ENCODE data around the gene PLEKHH1.

The PLEKHH1 gene

DNA sequence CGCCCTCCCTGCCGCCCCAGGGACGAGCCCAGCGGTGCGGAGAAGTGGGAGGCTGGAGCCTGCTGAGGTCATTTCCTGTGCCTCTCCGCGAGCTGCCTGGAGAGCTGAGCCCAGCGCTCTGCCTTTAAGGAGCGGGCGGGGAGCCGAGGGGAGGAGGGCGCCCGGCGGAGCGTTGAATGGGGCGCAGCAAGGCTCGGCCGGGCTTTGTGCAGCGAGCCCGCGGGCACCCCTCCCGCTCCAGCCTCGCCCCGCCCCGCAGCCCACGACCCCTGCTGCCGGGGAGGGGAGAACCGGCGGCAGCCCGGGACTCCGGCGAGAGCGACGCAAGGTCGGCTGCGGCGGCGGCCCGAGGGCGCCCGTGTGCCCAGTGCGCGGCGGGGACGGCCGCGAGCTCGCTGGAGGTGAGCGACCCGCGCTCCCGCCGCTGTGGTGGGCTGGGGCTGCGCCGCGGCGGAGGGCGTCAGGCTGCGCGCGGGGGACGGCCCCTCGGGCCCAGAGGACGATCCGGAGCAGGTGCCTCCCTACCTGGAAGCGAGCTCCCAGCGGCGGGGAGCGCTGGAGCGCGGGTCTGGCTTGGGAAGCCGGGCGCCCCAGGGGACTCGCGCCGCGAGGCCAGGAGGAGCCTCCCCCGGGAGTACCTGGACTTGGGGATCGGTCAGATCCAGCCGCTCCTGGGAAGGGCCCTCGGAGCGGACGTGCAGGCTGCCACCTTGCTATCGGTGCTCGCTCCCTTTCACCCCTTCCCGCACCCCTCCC lies at the start of gene PLEKHH1:
PLEKHH1 (plus strand) TSS at position 293 of the 756 bp plus-strand sequence. CDS start 8,578 bp downstream, outside the sequence.
- DNase-seq (ENCODE audit: low read depth): peak; percentile 21

DNA sequence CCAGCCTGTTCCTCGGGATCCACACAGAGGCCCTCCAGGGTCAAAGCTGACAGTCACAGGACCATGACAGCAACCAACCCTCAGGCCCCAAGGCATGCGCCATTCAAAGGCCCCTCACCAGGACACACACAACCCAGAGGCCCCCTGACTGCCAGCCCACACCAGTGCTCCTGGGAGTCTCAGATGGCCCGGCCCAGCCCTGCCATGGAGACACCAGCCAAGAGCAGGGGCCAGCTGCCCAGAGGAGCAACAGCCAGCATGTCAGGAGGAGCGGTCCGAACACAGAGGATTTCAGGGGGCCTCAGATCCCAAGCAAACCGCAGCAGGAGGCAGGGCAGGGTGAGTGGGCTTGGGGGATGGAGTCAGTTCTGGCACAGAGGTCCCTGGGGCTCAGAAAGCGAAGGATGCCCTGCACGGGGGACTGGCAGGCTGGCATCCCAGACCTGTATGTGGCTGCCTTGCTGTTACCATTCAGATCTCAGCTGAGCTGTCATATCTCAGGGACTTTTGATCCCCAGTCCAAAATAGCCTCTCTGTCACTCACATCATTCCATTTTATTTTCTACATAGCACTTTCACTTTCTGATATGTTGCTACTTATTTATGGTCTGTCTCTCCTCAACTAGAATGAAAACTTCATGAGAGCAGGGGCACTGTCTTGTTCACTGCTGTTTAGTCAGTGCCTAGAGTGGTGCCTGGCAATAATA lies 49.4 kb upstream of the PLEKHH1 start:
- no peak for DNase-seq (ENCODE audit: low read depth)

DNA sequence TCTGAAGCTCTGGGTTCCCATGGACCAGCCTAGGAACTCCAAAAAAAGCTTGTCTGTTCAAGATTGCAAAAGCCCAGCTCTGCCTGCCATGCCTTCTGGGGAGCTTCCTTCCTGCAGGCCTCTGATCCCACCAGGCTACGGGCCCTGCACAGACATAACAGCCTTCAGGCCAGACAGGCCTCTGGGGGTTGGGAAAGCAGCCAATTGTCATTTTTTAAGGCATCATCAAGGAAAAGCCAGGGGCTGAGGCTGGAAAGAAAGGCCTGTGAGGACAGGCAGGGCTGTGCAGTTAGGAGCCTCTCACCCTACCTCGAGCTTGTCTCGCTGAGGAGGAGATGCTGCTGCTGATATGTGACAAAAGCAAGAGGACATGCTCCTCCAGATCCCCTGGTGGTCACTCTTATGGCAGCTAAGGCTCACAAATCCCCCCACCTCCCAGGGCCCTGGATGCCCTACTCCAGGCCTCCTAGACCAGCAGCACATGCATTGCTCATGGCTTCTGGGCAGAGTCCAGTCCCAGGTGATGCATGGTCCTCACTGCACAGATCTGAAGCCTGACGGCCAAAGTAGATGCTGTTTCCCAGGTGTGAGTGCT lies 47.5 kb upstream of the PLEKHH1 start:
- DNase-seq (ENCODE audit: low read depth): no peak

DNA sequence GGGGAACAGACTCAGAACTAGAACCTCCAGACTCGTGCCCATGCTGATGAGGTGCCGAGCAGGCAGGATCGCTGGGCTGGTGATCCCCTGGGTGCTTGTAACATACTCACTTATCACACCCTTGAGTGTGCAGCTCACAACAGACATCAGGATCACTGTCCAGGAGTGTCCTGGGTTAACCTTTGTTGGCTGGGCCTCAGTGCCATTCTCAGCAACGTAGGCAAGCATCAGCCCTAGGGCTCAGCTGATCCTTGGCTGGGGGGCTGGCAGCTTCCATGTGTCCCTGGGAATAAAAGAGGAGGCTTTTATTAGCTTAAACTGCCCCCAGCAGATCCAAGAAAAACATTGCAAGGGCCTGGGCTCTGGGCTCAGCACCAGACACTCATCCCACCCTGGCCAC lies 46.2 kb upstream of the PLEKHH1 start:
- no peak for DNase-seq (ENCODE audit: low read depth)

DNA sequence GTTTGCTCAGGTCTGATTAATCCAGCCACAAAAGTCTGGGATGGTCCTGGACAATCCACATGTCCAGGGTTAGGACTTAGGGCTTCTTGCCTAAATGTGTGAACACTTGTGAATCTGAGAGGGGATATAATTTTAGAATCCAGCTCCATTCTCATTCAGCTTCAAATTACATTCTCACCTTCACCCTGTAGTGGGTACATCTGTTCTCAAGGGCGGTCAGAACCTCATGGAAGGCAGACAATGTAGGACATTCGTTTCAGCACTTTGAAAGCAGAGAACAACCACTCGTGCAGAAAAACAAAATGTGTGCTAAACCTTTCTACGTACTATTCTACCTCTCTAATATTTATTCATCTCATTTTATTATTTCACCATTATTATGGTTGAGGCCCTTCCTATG lies 45.8 kb upstream of the PLEKHH1 start:
- no peak for DNase-seq (ENCODE audit: low read depth)

DNA sequence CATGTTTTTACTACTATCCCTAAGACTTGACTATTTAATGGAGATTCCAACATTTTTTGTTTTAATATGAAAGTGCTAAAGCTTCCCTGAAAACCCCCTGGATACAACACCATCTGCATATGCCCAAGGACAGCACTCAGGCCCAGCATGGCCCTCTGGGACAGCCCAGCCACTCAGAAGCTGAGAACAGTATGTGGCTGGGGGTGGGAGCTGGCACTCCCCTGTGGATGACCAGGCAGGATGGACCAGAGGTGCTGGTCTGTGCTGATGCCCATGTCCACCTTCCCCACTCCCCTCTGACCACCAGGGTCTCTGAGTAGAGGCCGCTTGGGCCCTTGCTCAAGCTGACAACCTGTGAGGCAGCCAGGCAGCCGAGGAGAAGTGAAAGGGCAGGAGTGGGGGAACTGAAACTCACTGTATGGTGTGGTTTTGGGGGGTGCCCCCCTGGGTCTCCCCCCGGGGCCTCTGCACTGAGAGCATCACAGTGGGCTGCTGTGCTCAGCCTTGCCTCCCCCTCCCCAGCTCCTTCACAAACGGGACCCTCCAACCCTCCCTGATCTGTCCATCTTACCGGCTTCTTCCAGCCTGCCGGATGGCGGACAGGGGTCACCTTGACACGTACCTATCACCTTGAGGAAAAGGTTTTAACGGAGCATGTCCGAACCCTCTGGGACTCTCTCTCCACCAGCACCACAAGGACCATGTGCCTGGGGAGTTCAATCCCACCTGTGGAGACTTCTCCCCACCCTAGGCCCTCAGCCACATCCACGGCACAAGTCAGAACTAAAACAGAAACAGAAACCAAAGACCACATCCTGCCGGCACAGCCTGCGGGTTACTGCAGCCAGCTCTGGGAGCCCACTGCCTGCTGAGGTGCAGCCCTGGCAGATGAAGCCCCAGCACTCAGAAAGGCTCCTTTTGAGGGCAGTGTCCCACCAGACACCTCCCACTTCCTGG lies 44.9 kb upstream of the PLEKHH1 start, which contains the start of gene TMEM229B:
TMEM229B (minus strand) TSS at position 785 of the 957 bp plus-strand sequence. CDS start 14,798 bp downstream, outside the sequence.
- peak; percentile 60 for DNase-seq (ENCODE audit: low read depth)

DNA sequence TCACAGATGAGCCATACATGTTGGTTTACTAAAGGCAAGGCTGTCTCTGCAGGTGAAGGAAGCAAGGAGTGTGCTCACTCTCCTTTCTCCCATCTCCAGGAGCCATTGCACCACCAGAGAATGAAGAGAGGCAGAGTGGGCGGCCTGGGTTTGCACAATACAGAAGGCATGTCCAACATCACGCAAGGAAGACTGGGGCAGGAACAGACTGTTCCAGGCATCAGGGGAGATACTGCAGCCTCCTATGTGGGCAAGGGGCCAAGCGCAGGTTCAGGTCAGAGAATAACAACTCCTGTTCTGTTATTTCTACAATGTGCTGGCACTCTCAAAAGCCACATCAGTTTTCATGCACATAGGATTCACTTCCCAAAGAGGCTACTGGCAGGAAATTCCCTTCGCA lies 42.9 kb upstream of the PLEKHH1 start:
- no peak for DNase-seq (ENCODE audit: low read depth)

DNA sequence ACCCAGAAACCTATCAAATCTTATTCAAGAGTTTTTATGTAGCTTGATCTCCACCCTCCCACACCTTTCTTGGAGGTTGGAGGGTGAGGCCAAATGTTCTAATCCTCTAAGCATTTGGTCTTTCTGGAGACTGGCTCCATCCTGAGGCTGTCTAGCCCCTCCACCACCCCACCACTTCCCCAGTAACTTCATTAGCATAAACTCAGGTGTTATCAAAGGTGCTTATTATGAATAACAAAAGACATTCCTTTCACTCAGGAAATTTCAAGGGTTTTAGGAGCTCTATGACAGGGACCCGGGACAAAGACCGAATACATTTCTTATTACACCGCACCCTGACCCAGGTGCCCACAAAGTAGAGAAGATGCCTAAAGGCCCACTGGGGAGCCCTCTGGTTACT lies 41.8 kb upstream of the PLEKHH1 start:
- no peak for DNase-seq (ENCODE audit: low read depth)

DNA sequence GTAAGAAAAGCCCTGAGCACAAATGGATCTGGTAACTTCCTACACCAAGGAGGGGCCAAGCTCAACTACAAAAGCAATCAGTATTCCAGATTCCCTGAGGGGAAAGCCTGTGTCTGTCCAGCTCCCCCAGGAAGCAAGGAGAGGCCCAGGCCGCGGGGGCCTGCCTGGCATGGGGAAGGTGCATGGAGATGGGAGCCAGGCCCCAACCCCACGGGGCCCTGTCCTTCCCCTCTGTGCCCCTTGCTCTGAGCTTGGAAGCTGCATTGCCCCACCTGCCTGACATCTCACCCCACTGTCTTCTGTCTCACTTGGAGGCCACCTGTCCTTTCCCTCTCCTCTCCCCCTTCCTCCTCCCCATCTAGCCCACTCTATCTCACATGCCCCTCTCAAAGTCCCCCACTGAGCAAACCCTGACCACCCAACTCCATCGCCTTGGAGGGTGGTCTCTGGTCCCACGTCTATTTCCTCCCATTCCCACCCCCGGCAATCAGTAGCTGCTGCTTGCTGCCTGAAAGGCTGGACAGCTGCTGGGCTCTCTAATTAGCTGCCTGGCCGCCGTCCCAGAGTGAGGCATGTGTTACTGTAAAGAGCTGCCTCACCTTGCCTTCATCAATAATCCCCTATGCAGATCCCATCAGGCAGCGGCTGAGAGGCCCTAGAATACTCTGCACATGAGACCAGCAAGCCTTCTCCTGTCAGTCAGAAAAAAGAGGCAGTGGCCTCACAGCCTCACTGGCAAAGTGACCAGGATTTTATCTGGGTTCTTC lies 41.2 kb upstream of the PLEKHH1 start:
- DNase-seq (ENCODE audit: low read depth): no peak

DNA sequence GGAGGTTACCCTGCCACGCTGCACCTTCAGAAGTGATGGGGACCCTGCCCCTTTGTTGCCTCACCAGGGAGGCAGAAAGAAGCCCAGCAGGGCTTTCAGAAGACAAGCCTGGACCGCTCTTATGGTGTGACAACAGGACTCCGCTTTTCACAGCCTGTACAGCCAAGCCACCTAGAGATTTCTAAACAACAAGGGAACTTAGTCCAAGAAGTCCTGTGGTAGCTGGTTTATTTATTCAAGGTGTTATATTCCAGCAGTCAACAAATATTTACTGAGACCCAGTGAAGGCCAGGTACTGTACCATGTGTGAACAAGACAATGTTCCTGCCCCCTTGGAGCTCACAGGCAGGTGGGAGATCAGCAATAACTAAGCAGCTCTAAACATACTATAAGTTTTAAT lies 40.6 kb upstream of the PLEKHH1 start:
- no peak for DNase-seq (ENCODE audit: low read depth)

DNA sequence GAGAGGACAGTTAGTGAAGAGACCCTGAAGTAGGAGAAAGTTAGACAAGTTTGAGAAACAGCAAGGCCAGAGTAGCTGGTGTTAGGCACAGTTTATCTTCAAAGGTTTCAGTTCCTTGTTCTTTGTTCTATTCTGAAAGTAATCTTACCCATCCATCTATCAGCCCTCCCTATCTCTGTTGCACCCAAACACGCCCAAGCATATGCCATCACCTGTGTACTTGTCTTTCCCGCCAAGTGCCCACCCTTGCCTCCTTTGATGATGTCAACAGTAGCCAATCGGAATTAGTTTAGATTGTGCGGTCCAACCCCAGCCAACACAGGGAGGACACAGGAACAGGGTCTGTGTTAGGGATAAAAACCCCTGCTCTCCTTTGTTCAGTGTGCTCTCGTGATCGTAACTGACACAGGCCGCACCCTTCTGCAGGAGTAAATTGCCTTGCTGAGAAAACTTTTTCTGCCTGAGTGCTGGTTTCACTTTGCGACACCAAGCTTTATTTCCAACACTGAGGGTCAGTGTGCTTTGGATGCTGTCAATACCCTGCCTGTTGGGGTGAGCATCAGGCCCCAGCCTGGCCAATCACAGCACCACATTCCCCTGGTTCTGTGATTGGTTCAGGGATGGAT lies 39.9 kb upstream of the PLEKHH1 start:
- no peak for DNase-seq (ENCODE audit: low read depth)

DNA sequence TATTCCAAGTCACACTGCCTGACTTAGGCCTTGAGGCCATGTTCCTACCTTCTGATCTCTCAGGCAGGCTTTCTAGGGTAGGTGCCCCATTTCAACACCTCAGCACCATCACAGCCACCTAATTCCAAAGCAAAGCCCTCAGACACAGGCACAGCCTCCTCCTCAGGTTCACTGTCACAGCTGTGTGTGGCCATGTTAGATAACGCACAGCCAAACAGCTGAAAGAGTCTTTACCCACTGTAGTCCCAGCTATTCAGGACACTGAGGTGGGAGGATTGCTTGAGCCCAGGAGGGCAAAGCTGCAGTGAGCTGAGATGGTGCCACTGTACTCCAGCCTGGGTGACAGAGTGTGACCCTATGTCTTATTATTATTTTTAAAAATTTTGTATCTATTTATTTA lies 37.3 kb upstream of the PLEKHH1 start:
- DNase-seq (ENCODE audit: low read depth): no peak

DNA sequence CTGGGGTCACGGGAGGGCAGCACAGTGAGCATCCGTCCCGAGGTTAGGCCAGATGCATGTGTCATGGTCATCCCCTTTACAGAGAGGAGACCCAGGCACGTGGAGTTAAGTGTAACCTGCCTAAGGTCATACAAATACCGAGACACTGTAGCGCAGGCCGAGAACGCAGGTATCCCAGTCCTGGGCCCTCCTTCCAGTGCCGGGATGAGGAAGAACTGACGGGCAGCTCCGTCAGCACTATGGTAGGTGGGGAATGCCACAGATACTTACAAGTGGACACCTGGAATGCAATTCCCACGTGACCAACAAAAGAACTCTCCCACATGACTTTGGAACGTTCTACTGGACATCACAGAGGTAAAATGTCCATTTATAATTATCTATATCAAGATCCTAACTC lies 35.9 kb upstream of the PLEKHH1 start:
- DNase-seq (ENCODE audit: low read depth): no peak

DNA sequence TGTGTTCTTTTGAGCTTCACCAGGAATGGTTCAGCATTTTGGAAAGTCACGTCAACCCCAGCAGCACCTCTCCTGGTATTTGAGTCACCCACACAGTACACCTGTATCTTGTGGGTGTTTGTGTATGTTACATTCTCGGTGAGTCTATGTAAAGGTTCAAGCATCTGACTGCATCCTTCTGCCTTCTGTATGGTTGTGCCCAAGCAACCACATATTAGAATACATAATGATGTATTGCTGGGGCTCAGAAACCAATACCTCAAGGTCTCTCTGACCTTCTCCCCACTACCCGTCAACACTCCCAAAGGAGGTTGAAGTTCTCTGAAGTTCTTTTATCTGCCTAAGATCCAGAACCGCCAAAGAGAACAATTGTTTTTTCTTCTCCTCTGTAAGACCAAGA lies 35.4 kb upstream of the PLEKHH1 start:
- DNase-seq (ENCODE audit: low read depth): no peak

DNA sequence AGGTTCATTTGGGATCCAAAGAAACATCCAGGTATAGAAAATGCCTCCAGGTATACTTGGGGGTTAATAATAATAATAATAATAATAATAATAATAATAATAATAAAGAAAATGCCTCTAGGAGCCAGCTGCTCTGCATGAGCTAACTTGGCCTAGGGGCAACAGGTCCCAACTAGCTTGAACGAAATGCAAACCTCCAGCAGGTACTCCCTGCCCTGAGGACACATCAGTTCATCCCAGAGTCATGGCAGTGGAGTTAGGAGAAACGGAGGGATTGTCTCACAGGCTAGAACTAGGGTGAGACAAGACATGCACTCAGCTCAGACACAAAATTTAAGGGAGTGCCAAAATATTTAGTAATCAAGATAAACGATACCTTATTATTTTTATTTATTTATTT lies 32.1 kb upstream of the PLEKHH1 start:
- no peak for DNase-seq (ENCODE audit: low read depth)

DNA sequence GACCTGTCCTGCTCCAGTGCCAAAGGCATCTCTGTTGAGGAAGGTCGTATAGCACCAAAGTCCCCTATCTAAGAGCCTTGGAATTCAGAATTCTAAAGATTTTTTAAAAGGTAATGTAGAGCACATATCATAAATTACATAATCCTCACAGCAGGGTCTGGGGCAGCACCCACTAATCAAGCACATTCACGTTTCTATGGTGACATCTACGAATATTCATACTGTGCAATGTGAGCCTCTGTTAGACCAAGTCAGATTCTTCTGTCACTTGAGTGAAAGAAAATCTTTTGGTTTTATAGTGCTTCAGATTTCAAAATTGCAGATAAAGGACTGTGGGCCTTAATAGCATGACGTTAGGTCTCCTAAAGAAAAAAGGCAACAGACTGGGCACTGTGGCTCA lies 31.4 kb upstream of the PLEKHH1 start:
- no peak for DNase-seq (ENCODE audit: low read depth)

DNA sequence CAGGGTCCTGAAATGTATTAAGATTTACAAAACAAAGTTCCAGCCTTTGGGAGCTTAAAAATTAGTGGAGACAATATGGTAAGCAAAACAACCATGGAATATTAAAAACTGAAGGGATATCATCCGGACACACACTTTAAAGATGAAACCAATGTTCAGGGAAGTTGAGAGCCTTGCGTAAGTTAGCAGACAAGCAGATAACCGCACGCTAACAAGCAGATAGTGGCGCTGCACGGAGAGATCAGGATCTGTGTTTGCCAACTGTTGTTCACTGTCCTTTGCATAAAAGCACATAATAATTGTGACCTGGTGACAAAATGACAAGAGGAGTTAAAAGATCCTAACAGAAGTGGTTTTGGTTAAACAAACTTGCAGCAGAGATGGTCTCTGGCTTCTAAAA lies 30.2 kb upstream of the PLEKHH1 start:
- no peak for DNase-seq (ENCODE audit: low read depth)

DNA sequence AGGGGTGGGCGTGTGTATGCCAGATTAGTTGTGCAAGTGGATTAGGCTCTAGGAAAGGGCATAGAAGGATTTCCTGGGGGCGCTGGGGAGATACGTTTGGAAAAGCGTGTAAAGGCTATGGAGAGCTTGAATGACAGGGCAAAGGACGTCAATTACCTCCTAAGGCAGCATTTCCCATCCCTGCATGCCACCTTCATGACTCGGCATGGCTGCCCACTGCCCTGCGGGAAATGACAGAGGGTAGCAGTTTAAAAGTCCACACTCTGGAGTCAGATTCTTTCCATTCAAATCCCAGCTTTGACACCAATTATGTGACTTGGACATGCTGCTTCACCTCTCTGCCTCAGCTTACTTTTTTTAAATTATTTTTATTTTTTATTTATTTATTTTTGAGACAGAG lies 29.8 kb upstream of the PLEKHH1 start:
- no peak for DNase-seq (ENCODE audit: low read depth)

DNA sequence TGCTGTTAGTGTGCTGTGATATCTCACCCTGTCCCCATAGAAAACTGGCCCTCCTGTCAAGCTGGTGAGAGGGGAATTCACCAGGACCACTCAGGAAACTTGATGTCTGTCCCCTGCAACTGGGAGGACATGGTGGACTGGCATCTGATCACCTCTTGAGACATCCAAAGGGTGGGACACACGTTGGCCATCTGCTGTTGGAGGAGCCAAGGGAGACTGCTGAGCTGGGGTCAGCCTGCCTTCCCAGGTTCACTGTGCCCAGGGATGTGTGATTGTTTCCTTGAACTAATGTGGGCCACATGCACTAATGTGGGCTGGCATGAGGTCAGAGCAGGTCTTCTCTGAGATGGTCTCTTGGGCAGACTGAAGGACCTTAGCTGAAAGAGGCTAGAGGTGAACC lies 27.8 kb upstream of the PLEKHH1 start:
- no peak for DNase-seq (ENCODE audit: low read depth)

DNA sequence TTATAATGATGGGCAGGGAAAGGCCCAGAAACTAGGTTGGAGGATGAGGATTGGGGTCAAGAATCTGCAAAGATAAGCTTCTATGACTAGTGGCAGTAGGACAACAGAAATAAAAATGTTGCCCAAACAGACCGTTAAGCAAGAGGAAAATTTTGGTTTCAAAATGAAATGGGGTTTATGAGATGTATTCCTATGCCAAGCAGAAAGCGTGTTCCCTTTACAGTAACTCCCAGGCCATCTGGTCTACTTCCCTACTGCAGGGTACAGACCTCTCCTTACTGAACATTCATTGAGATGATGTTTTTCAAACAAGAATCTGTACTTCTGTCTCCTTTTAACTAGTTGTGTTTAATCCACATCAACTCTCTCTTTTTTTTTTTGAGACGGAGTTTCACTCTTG lies 24.1 kb upstream of the PLEKHH1 start:
- no peak for DNase-seq (ENCODE audit: low read depth)

DNA sequence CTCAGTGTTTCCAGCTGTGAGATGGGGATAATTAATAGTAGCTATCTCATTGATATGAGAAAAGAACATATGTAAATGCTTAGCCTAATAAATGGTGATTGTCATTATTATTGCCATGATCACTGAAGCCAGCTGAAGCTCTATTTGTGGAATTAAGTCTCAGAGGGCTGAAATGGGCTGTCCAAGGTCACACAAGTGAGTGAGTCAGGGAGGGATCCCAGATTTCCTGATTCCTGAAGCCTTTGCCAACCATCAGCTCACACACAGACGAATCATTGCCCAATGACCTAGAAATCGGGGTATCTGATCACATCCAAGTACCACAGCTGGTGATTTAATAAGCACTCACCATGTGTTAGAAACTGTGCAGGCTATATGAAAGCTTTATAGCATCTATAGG lies 23.0 kb upstream of the PLEKHH1 start:
- DNase-seq (ENCODE audit: low read depth): no peak
